GM23338 (cell line): ENCODE data around the gene RAX2. TPM values are rescaled to one million over a fixed set of nuclear protein-coding genes. Genes with fewer than 3 reads are reported as not detected.

Experiments
- ATAC-seq: fragments of 200-7000 bp; cut with Tn5 transposase; 3 replicates; pipeline ENCODE4 v1.9.1; 2020
- DNase-seq: peaks from one replicate; pipeline ENCODE4 v3.0.0-alpha.2; 2015; ENCODE audit warnings: low spot score
- H2AFZ ChIP-seq: fragments of 200-600 bp; sonication (generic); 2 replicates; pipeline ENCODE4 v1.8.0; 2016; ENCODE audit warnings: antibody characterized with exemption, mild to moderate bottlenecking, moderate library complexity
- H3F3A ChIP-seq: fragments of 200-600 bp; sonication (generic); replicated peaks from 2 replicates; pipeline ENCODE4 v1.8.0; 2017; ENCODE audit warnings: antibody characterized with exemption, mixed run types, low read depth
- H3K27ac ChIP-seq: fragments of 200-600 bp; sonication (generic); 2 replicates; pipeline ENCODE4 v1.6.1; 2016; ENCODE audit warnings: low read depth
- H3K27me3 ChIP-seq: fragments of 200-600 bp; sonication (generic); 2 replicates; pipeline ENCODE4 v1.8.0; 2016; ENCODE audit warnings: mild to moderate bottlenecking, mixed run types, moderate library complexity; ENCODE audit not compliant: insufficient read depth
- H3K36me3 ChIP-seq: fragments of 200-600 bp; sonication (generic); 2 replicates; pipeline ENCODE4 v1.8.0; 2016; ENCODE audit warnings: mild to moderate bottlenecking; ENCODE audit not compliant: insufficient read depth
- H3K4me1 ChIP-seq: fragments of 200-600 bp; sonication (generic); 2 replicates; pipeline ENCODE4 v1.8.0; 2016; ENCODE audit warnings: mild to moderate bottlenecking, moderate library complexity; ENCODE audit not compliant: insufficient read depth
- H3K4me2 ChIP-seq: fragments of 200-600 bp; sonication (generic); 2 replicates; pipeline ENCODE4 v1.7.1; 2017; ENCODE audit warnings: mixed run types
- H3K4me3 ChIP-seq: fragments of 200-600 bp; sonication (generic); 2 replicates; pipeline ENCODE4 v1.6.1; 2016; ENCODE audit warnings: mixed run types
- H3K79me2 ChIP-seq: fragments of 200-600 bp; sonication (generic); replicated peaks from 2 replicates; pipeline ENCODE4 v1.8.0; 2017; ENCODE audit warnings: mild to moderate bottlenecking; ENCODE audit not compliant: insufficient read depth
- H3K9me2 ChIP-seq: fragments of 200-600 bp; sonication (generic); 2 replicates; pipeline ENCODE4 v1.8.0; 2017; ENCODE audit not compliant: insufficient read depth
- H4K20me1 ChIP-seq: fragments of 200-600 bp; sonication (generic); replicated peaks from 2 replicates; pipeline ENCODE4 v1.8.0; 2017; ENCODE audit warnings: mild to moderate bottlenecking; ENCODE audit not compliant: insufficient read depth
- H3K27ac Mint-ChIP-seq: 2 replicates; pipeline ENCODE4 v1.8.0; 2020; ENCODE audit warnings: inconsistent platforms, mild to moderate bottlenecking, moderate library complexity, mixed read lengths
- H3K27me3 Mint-ChIP-seq: 3 replicates; pipeline ENCODE4 v1.8.0; 2022; ENCODE audit warnings: low read depth, mild to moderate bottlenecking, moderate library complexity, mixed read lengths, inconsistent platforms; ENCODE audit not compliant: insufficient read depth, poor library complexity
- H3K36me3 Mint-ChIP-seq: 3 replicates; pipeline ENCODE4 v1.8.0; 2021; ENCODE audit warnings: low read depth, mild to moderate bottlenecking, inconsistent platforms, moderate library complexity, mixed read lengths
- H3K4me1 Mint-ChIP-seq: 3 replicates; pipeline ENCODE4 v1.8.0; 2020; ENCODE audit warnings: mild to moderate bottlenecking, inconsistent platforms, mixed read lengths
- H3K4me3 Mint-ChIP-seq: 3 replicates; pipeline ENCODE4 v1.8.0; 2021; ENCODE audit warnings: moderate library complexity, mild to moderate bottlenecking, inconsistent platforms, mixed read lengths
- H3K9me3 Mint-ChIP-seq: 3 replicates; pipeline ENCODE4 v1.8.0; 2020; ENCODE audit warnings: moderate library complexity, mild to moderate bottlenecking, inconsistent platforms, mixed read lengths
- CREB1 ChIP-seq: fragments of 250-450 bp; sonication (Bioruptor Pico); IDR thresholded peaks from 2 replicates; pipeline ENCODE4 v1.5.0; 2020; ENCODE audit warnings: low read depth, mild to moderate bottlenecking, moderate library complexity
- CTCF ChIP-seq, 2 experiments: fragments of 200-600 bp in 1 of 2; sonication (generic) in 1 of 2; conservative IDR thresholded peaks; 2 replicates each; pipeline versions ENCODE4 v1.5.1 to v1.6.1; 2016 to 2017; ENCODE audit warnings: antibody characterized with exemption in 2 of 2, low read depth in 2 of 2, mild to moderate bottlenecking in 2 of 2, moderate library complexity in 1 of 2
- ETS1 ChIP-seq: IDR thresholded peaks from 2 replicates; pipeline ENCODE4 v1.6.1; 2016; ENCODE audit warnings: antibody characterized with exemption
- EZH2 ChIP-seq: fragments of 200-600 bp; sonication (generic); IDR thresholded peaks from one replicate; pipeline ENCODE4 v1.8.0; 2017; ENCODE audit warnings: antibody characterized with exemption, mild to moderate bottlenecking, low read depth; ENCODE audit not compliant: unreplicated experiment
- EZH2phosphoT487 ChIP-seq: fragments of 200-600 bp; sonication (generic); IDR thresholded peaks from one replicate; pipeline ENCODE4 v1.8.1; 2018; ENCODE audit warnings: antibody characterized with exemption; ENCODE audit not compliant: unreplicated experiment
- JUNB ChIP-seq: IDR thresholded peaks from one replicate; pipeline ENCODE4 v1.6.1; 2016; ENCODE audit warnings: antibody characterized with exemption; ENCODE audit not compliant: unreplicated experiment
- NANOG ChIP-seq: IDR thresholded peaks from 2 replicates; pipeline ENCODE4 v1.6.1; 2016; ENCODE audit warnings: antibody characterized with exemption, borderline replicate concordance
- POLR2AphosphoS5 ChIP-seq: IDR thresholded peaks from 2 replicates; pipeline ENCODE4 v1.6.1; 2016; ENCODE audit warnings: antibody characterized with exemption, low read depth
- REST ChIP-seq: IDR thresholded peaks from one replicate; pipeline ENCODE4 v1.6.1; 2018; ENCODE audit warnings: antibody characterized with exemption; ENCODE audit not compliant: unreplicated experiment
- STAT1 ChIP-seq: IDR thresholded peaks from one replicate; pipeline ENCODE4 v1.6.1; 2016; ENCODE audit warnings: antibody characterized with exemption; ENCODE audit not compliant: unreplicated experiment
- ZNF114 ChIP-seq: fragments of 250-450 bp; sonication (Bioruptor Pico); IDR thresholded peaks from 2 replicates; pipeline ENCODE4 v1.5.0; 2020; ENCODE audit warnings: mild to moderate bottlenecking, moderate library complexity
- ZNF331 ChIP-seq: fragments of 250-450 bp; sonication (Bioruptor Pico); IDR thresholded peaks from 2 replicates; pipeline ENCODE4 v1.5.0; 2020; ENCODE audit warnings: low read depth, mild to moderate bottlenecking, moderate library complexity
- ZNF462 ChIP-seq: fragments of 250-450 bp; sonication (Bioruptor Pico); IDR thresholded peaks from 2 replicates; pipeline ENCODE4 v1.5.0; 2020; ENCODE audit warnings: mild to moderate bottlenecking, moderate library complexity
- polyA plus RNA-seq: library from polyadenylated mRNA; unstranded; fragments of >200 nt; fragmentation: Nextera tagmentation; extraction: Ambion mirVana; gene quantifications from 2 replicates; pipeline ENCODE4 v1.2.1, GENCODE V29; 2016
- total RNA-seq: library from RNA; depleted of rRNA; stranded (reverse); fragments of >200 nt; shearing (Covaris generic); gene quantifications from 2 replicates; pipeline ENCODE4 v1.2.3, GENCODE V29; 2014

Gene RAX2
- total and polyA plus RNA-seq, 2 experiments from 2014 or later, result 0.13 TPM; not detected in 1

- H2AFZ ChIP-seq, result no peak overlapping the region
- no peaks in the 10 kb centered on the region for H3K36me3 ChIP-seq
- DNase-seq (no peak), ATAC-seq (no peak)
- Mint-ChIP-seq H3K9me3 (peaks cover 4% of the 10 kb centered on the region; the same call in 1 of the 3 replicates), H3K27ac (no peak overlapping the region), H3K4me3 (no peak overlapping the region), H3K4me1 (no peaks in the 10 kb centered on the region; the same call in 2 of the 3 replicates), H3K36me3 (no peaks in the 10 kb centered on the region), H3K27me3 (peaks cover 21% of the 10 kb centered on the region)
- no peak for TF ChIP-seq REST
- TF ChIP-seq JUNB, result no peak
- no peak for TF ChIP-seq ZNF462 (CRISPR knock-in tag)
- TF ChIP-seq CTCF (conservative IDR thresholded peaks at IDR 0.05; ENCODE audit: low read depth in 2 of 2), result no peak
- TF ChIP-seq NANOG, result no peak
- TF ChIP-seq EZH2, result no peak
- TF ChIP-seq STAT1, result no peak
- no peak for TF ChIP-seq EZH2phosphoT487
- TF ChIP-seq CREB1 (CRISPR knock-in tag), result no peak
- TF ChIP-seq ZNF331 (CRISPR knock-in tag), result no peak
- no peak for TF ChIP-seq POLR2AphosphoS5
- TF ChIP-seq ETS1, result no peak
- TF ChIP-seq ZNF114 (CRISPR knock-in tag), result no peak
- peaks cover 14% of the 10 kb centered on the region; the same call in 1 of the 2 replicates for H3K27me3 ChIP-seq
- H3K4me3 ChIP-seq, result no peak overlapping the region
- no peaks in the 10 kb centered on the region; the same call in 1 of the 2 replicates for H3K4me1 ChIP-seq
- no peak overlapping the region for H3K27ac ChIP-seq
- no peaks in the 10 kb centered on the region for H3K79me2 ChIP-seq
- peaks cover 18% of the 10 kb centered on the region for H3F3A ChIP-seq
- H3K9me2 ChIP-seq, result no peaks in the 10 kb centered on the region
- no peaks in the 10 kb centered on the region for H4K20me1 ChIP-seq
- H3K4me2 ChIP-seq, result no peak overlapping the region
Observed at GRCh38 chr19:3804429-3804828, 32.4 kb upstream of the RAX2 start.
